HG03571 (cell line): Measurements from ENCODE around the gene FBXO46.
"Not testable (repeated sequence)": the region's sequence is repeated elsewhere in the genome, so short reads cannot be mapped to it uniquely, and the experiment has no call there.

Experiments
- ATAC-seq: cut with Tn5 transposase; IDR thresholded peaks from one replicate; pipeline ENCODE4 v1.9.1; 2021; ENCODE audit not compliant: unreplicated experiment

The FBXO46 gene

GRCh38 chr19:45687599-45687998 is 43.1 kb downstream of the FBXO46 start:
- ATAC-seq: no peak

- not testable (repeated sequence) for ATAC-seq
Measured at GRCh38 chr19:45685045-45685444, 45.7 kb downstream of the FBXO46 start.

GRCh38 chr19:45682908-45683307 is 47.8 kb downstream of the FBXO46 start:
- no peak for ATAC-seq

- ATAC-seq: no peak
Measured at GRCh38 chr19:45682117-45682516, 48.6 kb downstream of the FBXO46 start.

- ATAC-seq: no peak
Measured at GRCh38 chr19:45681391-45682015, 49.2 kb downstream of the FBXO46 start.

- no peak for ATAC-seq
Measured at GRCh38 chr19:45677351-45678230, 53.1 kb downstream of the FBXO46 start.

- ATAC-seq: no peak
Measured at GRCh38 chr19:45676851-45677263, 53.8 kb downstream of the FBXO46 start.

- no peak for ATAC-seq
Measured at GRCh38 chr19:45674946-45675345, 55.8 kb downstream of the FBXO46 start.

GRCh38 chr19:45670670-45671453 is 59.8 kb downstream of the FBXO46 start:
- peak; percentile 36 for ATAC-seq

GRCh38 chr19:45668342-45668871 is 62.3 kb downstream of the FBXO46 start:
- ATAC-seq: peak; percentile 8

GRCh38 chr19:45667620-45668341 is 62.9 kb downstream of the FBXO46 start, which contains the start of gene GIPR:
Gene GIPR (plus strand): TSS chr19:45668221. CDS start chr19:45669521, 1,300 bp downstream.
- no peak for ATAC-seq

- ATAC-seq: no peak
Measured at GRCh38 chr19:45664575-45664974, 66.1 kb downstream of the FBXO46 start.

GRCh38 chr19:45663800-45664199 is 66.9 kb downstream of the FBXO46 start:
- ATAC-seq: no peak

- no peak for ATAC-seq
Measured at GRCh38 chr19:45660636-45661035, 70.1 kb downstream of the FBXO46 start.
